Measurements from ENCODE around the gene SCGB1A1. TPM values are rescaled to one million over a fixed set of nuclear protein-coding genes. Genes with fewer than 3 reads are reported as not detected.
A peak's percentile ranks its signal among the peaks of the same experiment; 100 is the strongest.

Gene SCGB1A1
- total RNA-seq, 1 donor from 2014 or later = 3.1 TPM

DNA sequence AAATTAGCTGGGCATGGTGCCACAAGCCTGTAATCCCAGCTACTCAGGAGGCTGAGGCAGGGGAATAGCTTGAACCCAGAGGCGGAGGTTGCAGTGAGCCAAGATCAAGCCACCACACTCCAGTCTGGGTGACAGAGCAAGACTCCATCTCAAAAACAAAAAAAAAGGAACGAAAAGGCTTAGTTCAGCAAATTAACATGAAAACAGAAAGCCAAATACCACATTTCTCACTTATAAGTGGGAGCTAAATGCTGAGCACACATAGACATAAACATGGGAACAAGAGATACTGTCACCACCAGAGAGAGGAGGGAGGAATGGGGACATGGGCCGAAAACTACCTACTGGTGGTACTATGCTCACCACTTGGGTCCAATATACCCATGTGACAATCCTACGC, 38.6 kb downstream of the SCGB1A1 start:
- no peaks in the 10 kb centered on the region for H3K36me3 Mint-ChIP-seq (ENCODE audit: insufficient read depth)
- H3K9me3 Mint-ChIP-seq (ENCODE audit: low read depth) = no peaks in the 10 kb centered on the region
- H3K4me1 Mint-ChIP-seq (ENCODE audit: low read depth) = no peaks in the 10 kb centered on the region
- peaks cover 3% of the 10 kb centered on the region for H3K27me3 Mint-ChIP-seq
- H3K27ac Mint-ChIP-seq = no peak overlapping the region
- H3K4me3 Mint-ChIP-seq (ENCODE audit: low read depth) = no peak overlapping the region
- no peak for DNase-seq (ENCODE audit: low spot score, unreplicated experiment)
- TF ChIP-seq, protein P1, sequence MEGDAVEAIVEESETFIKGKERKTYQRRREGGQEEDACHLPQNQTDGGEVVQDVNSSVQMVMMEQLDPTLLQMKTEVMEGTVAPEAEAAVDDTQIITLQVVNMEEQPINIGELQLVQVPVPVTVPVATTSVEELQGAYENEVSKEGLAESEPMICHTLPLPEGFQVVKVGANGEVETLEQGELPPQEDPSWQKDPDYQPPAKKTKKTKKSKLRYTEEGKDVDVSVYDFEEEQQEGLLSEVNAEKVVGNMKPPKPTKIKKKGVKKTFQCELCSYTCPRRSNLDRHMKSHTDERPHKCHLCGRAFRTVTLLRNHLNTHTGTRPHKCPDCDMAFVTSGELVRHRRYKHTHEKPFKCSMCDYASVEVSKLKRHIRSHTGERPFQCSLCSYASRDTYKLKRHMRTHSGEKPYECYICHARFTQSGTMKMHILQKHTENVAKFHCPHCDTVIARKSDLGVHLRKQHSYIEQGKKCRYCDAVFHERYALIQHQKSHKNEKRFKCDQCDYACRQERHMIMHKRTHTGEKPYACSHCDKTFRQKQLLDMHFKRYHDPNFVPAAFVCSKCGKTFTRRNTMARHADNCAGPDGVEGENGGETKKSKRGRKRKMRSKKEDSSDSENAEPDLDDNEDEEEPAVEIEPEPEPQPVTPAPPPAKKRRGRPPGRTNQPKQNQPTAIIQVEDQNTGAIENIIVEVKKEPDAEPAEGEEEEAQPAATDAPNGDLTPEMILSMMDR (IDR thresholded peaks at IDR 0.05; ENCODE audit: unreplicated experiment) = no peak

DNA sequence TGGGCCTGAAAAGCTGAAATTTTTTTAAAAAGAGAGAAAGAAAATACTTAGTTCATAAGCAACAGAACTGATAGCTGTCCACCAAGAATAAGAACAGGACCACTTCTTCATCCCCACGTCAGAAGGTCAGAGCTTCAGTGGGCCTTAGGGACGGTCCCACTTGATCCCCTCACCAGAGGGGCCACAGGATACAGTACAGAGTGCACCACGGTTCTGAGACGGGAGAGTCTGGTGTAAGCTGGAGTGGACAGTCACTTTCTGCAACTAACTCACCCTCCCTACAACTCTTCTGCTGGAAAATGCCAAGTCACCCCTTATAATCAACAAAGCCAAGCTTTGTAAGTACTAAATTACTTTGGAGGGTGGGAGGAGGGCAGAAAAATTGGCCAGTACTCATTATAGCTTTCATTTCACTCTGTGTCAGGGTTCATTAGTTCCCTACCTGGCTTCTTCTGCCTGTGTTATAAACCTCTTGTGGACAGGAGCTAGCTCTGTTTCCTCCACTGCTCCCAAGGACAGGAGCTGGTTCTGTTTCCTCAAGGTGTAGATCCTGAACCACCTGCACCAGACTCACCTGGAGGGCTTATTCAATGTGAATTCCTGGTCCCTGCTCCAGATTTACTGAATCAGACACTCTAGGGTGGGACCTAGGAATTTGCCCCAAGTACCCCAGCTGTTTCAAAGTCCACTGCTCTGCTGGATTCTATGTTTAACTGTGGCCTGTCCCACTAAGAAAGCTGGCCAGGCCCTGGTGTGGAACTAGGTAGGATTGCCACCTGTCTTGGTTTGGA, 39.6 kb downstream of the SCGB1A1 start:
- Mint-ChIP-seq H3K27ac (peak overlapping the region; percentile 56), H3K36me3 (ENCODE audit: insufficient read depth) (no peaks in the 10 kb centered on the region), H3K4me3 (ENCODE audit: low read depth) (no peak overlapping the region), H3K27me3 (peaks cover 5% of the 10 kb centered on the region), H3K4me1 (ENCODE audit: low read depth) (no peaks in the 10 kb centered on the region), H3K9me3 (ENCODE audit: low read depth) (no peaks in the 10 kb centered on the region)
- TF ChIP-seq, protein P1 (IDR thresholded peaks at IDR 0.05; ENCODE audit: unreplicated experiment) = no peak
- DNase-seq (ENCODE audit: low spot score, unreplicated experiment) = no peak

DNA sequence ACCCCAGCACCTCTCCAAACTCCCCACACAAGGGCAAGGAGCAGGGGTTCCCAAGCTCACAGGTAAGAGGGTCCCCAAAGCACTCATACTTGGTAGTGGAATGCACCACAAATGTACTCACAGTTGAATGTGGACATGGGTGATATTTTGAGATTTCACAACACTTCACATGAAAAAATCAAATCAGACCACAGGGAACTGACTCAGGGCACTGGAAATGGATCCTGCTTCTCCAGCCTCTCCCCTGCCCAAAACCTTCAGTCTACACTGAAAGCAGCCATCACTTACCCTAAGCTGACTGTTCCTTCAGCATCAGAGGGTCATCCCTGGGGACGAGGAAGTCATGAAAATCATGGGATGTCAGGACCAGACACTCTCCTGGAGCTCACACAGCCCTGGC, 40.2 kb downstream of the SCGB1A1 start:
- DNase-seq (ENCODE audit: low spot score, unreplicated experiment) = no peak
- H3K27me3 Mint-ChIP-seq = peaks cover 5% of the 10 kb centered on the region
- H3K4me3 Mint-ChIP-seq (ENCODE audit: low read depth) = no peak overlapping the region
- no peak overlapping the region for H3K27ac Mint-ChIP-seq
- H3K9me3 Mint-ChIP-seq (ENCODE audit: low read depth) = no peaks in the 10 kb centered on the region
- no peaks in the 10 kb centered on the region for H3K36me3 Mint-ChIP-seq (ENCODE audit: insufficient read depth)
- TF ChIP-seq, protein P1 (IDR thresholded peaks at IDR 0.05; ENCODE audit: unreplicated experiment) = no peak
- no peaks in the 10 kb centered on the region for H3K4me1 Mint-ChIP-seq (ENCODE audit: low read depth)

- H3K27me3 Mint-ChIP-seq = peaks cover 9% of the 10 kb centered on the region
- H3K27ac Mint-ChIP-seq = no peak overlapping the region
- TF ChIP-seq, protein P1 (IDR thresholded peaks at IDR 0.05; ENCODE audit: unreplicated experiment) = no peak
- no peaks in the 10 kb centered on the region for H3K9me3 Mint-ChIP-seq (ENCODE audit: low read depth)
- no peak overlapping the region for H3K4me3 Mint-ChIP-seq (ENCODE audit: low read depth)
- H3K36me3 Mint-ChIP-seq (ENCODE audit: insufficient read depth) = no peaks in the 10 kb centered on the region
- H3K4me1 Mint-ChIP-seq (ENCODE audit: low read depth) = no peaks in the 10 kb centered on the region
- DNase-seq (ENCODE audit: low spot score, unreplicated experiment) = no peak
Measured at GRCh38 chr11:62461740-62462507, 43.1 kb downstream of the SCGB1A1 start.

DNA sequence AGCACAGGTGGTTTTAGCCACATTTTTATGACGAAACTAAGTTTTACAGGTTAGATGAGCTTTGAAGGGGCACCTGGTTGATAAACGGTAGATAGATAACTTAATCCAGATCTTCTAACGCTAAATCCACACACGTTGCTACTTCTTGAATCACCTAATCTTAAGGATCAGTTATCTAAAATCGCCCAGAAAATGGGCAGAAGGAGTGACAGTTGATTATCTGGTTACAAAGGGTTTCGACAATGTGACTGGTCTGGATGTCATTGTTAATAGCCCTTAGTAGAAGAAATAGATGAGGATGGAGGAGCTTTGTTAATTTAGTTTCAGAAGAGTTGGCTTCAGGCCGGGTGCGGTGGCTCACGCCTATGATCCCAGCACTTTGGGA, 43.7 kb downstream of the SCGB1A1 start:
- no peak overlapping the region for H3K27ac Mint-ChIP-seq
- H3K9me3 Mint-ChIP-seq (ENCODE audit: low read depth) = no peaks in the 10 kb centered on the region
- no peak for DNase-seq (ENCODE audit: low spot score, unreplicated experiment)
- TF ChIP-seq, protein P1 (IDR thresholded peaks at IDR 0.05; ENCODE audit: unreplicated experiment) = no peak
- peaks cover 9% of the 10 kb centered on the region for H3K27me3 Mint-ChIP-seq
- H3K4me1 Mint-ChIP-seq (ENCODE audit: low read depth) = no peaks in the 10 kb centered on the region
- H3K36me3 Mint-ChIP-seq (ENCODE audit: insufficient read depth) = no peaks in the 10 kb centered on the region
- no peak overlapping the region for H3K4me3 Mint-ChIP-seq (ENCODE audit: low read depth)
